ENCODE data around the gene MRLN. TPM values are rescaled to one million over a fixed set of nuclear protein-coding genes. Genes with fewer than 3 reads are reported as not detected.

Gene MRLN
- total RNA-seq, 1 donor from 2014 or later = not detected

DNA sequence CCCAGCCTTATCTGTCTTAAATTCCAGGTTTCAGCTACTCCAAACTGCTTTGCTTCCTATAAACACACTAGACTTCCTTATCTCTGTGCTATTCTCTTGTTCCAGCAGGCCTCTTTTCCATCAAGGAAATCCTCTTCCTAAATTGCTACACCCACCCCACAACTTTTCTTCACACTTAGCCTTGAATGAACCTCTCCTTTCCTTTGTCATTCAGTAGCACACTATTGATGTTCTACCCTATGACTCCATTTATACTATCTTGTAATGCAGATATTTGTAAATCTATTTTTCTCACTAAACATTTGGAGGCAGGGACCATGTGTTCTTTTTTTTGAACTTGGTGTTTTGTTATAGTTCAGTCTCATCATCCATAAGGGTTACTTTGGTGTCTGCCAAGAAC, 47.3 kb downstream of the MRLN start:
- no peak for DNase-seq (ENCODE audit: low read depth)

- no peak for DNase-seq (ENCODE audit: low read depth)
Observed at GRCh38 chr10:59704630-59705029, 48.6 kb downstream of the MRLN start.

DNA sequence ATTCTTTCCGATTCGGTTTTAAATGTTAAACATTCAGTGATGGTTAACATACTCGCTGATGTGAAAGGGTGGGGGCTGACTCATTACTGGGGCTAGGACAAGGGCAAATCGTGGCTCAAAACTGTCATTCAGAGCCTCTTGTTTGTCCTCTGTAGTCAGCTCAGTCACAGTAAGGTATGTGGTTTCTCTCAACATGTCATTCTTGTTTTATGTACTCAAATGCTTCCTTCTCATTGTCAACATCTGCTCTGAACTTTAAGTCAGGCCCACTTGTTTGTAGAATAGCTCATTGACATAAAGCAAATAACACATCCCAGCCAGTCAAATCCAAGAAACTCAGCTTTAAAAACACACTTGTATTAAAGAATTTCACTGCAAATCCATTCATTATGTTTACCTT, 50.9 kb downstream of the MRLN start:
- no peak for DNase-seq (ENCODE audit: low read depth)

DNA sequence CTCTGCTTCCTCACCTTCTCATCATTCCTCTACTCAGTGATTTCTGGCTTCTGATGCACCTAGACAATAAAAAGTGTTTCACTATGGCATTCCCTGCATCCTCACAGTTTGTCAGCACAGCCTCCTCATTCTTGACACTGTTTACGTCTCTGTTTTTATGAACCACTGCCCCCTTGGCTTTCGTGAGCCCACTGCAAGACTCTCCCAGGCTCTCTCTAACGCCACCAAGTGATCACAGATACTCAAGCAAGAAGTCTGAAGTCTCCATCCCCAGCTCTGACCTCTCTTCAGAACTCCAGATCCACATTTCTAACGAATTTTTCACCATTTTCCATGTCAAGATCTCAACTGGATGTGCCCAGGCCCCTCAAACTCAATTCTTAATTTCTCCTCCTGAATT, 52.5 kb downstream of the MRLN start:
- no peak for DNase-seq (ENCODE audit: low read depth)

DNA sequence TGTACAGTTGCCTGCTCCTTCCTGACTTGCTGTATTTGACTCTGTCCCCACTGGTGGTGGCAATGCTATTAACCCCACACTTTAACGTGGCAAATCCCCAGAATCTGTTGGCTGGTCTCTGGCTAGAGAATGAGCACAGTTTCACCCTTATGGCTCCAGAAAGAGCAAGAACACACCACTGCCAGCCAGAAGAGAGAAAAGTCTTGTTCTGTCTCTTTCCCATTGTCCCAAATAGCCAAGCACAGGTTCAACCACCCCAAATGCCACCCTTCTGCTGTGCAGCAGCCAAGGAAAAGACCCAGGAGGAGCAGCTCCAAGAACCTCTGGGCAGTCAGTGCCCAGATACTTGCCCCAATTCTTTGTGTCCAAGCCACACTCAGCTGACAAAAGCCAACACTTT, 54.9 kb downstream of the MRLN start:
- DNase-seq (ENCODE audit: low read depth) = no peak

DNA sequence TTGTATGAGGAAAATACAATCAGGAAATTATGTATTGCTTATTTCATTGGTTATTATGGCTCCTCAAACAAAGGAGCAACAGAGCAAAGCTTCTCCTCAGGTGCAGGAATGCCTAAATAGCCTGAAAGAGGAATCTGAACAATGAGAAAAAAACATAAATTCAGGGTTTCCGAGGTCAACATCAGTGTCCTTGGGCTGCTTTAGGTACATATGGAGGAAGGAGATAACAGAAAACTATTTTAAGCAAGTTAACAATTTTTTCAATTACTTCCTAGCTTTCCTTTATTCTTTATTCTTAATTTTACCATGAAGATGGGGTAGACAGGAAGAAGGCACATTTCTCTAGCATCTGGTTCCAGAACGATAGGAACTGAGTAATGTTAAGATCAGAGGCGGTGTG, 57.6 kb downstream of the MRLN start:
- DNase-seq (ENCODE audit: low read depth) = no peak

- no peak for DNase-seq (ENCODE audit: low read depth)
Observed at GRCh38 chr10:59694936-59695335, 58.3 kb downstream of the MRLN start.

DNA sequence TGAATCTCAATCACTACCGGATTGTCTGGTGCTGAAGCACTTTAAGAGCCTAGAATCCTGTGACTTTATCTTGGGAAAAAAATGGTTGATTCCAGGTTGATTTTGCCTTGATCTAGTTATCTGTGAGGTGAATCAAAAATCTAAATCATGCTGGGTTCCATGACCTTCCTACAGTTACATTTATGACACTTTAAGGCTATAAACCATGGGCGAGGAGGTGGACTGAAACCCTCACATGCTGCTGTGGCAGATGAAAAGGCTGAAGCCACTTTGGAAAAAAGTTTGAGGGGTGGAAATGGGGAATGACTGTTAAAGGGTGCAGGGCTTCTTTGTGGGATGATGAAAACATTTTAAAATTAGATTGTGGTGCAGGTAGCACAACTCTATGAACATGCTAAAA, 61.1 kb downstream of the MRLN start:
- no peak for DNase-seq (ENCODE audit: low read depth)

GRCh38 chr10:59688921-59689351, 64.3 kb downstream of the MRLN start:
- DNase-seq (ENCODE audit: low read depth) = peak; percentile 19

DNA sequence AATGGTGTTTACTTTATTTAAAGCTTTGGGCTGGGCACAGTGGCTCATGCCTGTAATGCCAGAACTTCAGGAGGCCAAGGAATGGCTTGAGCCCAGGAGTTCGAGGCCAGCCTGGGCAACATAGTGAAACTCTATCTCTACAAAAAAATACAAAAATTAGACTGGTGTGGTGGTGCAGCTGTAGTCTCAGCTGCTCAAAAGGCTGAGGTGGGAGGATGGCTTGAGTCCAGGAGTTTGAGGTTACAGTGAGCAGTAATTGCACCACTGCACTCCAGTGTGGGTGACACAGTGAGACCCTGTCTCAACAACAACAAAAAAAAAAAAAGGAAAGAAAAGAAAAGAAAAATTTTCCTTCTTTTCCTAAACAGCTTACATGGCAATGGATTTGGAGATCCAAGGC, 65.6 kb downstream of the MRLN start:
- no peak for DNase-seq (ENCODE audit: low read depth)

Other genes with a start within 250 kb of the MRLN start
- 1.0 and 1.1 TPM in 2 replicates for gene SLC16A9, start 43.6 kb downstream of the MRLN start, total RNA-seq
- gene CCDC6, start 153.1 kb upstream of the MRLN start, total RNA-seq = 38.6 and 59.8 TPM in 2 replicates